Hematopoietic multipotent progenitor cell treated with erythropoietin and hydrocortisone succinate and interleukin-3 and kit ligand, for 8 days (in vitro differentiated cells): Measurements from ENCODE around the gene ZNF474.

Source experiments
- DNase-seq: peaks from one replicate; pipeline ENCODE4 v3.0.0-alpha.2; 2015

ZNF474 gene

GRCh38 chr5:122119205-122119604 is 10.1 kb upstream of the ZNF474 start:
- DNase-seq = no peak

- no peak for DNase-seq
Measured at GRCh38 chr5:122120493-122120892, 8.9 kb upstream of the ZNF474 start.

- DNase-seq = no peak
Measured at GRCh38 chr5:122120957-122121356, 8.4 kb upstream of the ZNF474 start.

- DNase-seq = no peak
Measured at GRCh38 chr5:122121479-122122465, 7.6 kb upstream of the ZNF474 start.

GRCh38 chr5:122124766-122125165 is 4.6 kb upstream of the ZNF474 start:
- DNase-seq = no peak

GRCh38 chr5:122126177-122126755 is 3.1 kb upstream of the ZNF474 start:
- peak; percentile 50 for DNase-seq

GRCh38 chr5:122126756-122127321 is 2.5 kb upstream of the ZNF474 start:
- DNase-seq = no peak

GRCh38 chr5:122130152-122130551 is 806 bp downstream of the ZNF474 start:
- DNase-seq = no peak

GRCh38 chr5:122137702-122138101 is 8.4 kb downstream of the ZNF474 start:
- no peak for DNase-seq

- no peak for DNase-seq
Measured at GRCh38 chr5:122138356-122138755, 9.0 kb downstream of the ZNF474 start.

GRCh38 chr5:122140900-122141299 is 11.6 kb downstream of the ZNF474 start:
- no peak for DNase-seq

GRCh38 chr5:122141751-122142150 is 12.4 kb downstream of the ZNF474 start:
- no peak for DNase-seq

GRCh38 chr5:122142480-122143164 is 13.3 kb downstream of the ZNF474 start:
- DNase-seq = no peak

GRCh38 chr5:122144236-122144635 is 14.9 kb downstream of the ZNF474 start:
- no peak for DNase-seq

GRCh38 chr5:122145906-122146305 is 16.6 kb downstream of the ZNF474 start:
- DNase-seq = no peak

- no peak for DNase-seq
Measured at GRCh38 chr5:122149321-122150090, 20.2 kb downstream of the ZNF474 start.

GRCh38 chr5:122150215-122150614 is 20.9 kb downstream of the ZNF474 start:
- no peak for DNase-seq

GRCh38 chr5:122151640-122152039 is 22.3 kb downstream of the ZNF474 start:
- DNase-seq = no peak

GRCh38 chr5:122152266-122152900 is 23.0 kb downstream of the ZNF474 start:
- no peak for DNase-seq

- no peak for DNase-seq
Measured at GRCh38 chr5:122153230-122153629, 23.9 kb downstream of the ZNF474 start.

- no peak for DNase-seq
Measured at GRCh38 chr5:122153774-122154173, 24.4 kb downstream of the ZNF474 start.

GRCh38 chr5:122154491-122154890 is 25.1 kb downstream of the ZNF474 start:
- no peak for DNase-seq
